ENCODE data around the gene AP2M1.

DNA sequence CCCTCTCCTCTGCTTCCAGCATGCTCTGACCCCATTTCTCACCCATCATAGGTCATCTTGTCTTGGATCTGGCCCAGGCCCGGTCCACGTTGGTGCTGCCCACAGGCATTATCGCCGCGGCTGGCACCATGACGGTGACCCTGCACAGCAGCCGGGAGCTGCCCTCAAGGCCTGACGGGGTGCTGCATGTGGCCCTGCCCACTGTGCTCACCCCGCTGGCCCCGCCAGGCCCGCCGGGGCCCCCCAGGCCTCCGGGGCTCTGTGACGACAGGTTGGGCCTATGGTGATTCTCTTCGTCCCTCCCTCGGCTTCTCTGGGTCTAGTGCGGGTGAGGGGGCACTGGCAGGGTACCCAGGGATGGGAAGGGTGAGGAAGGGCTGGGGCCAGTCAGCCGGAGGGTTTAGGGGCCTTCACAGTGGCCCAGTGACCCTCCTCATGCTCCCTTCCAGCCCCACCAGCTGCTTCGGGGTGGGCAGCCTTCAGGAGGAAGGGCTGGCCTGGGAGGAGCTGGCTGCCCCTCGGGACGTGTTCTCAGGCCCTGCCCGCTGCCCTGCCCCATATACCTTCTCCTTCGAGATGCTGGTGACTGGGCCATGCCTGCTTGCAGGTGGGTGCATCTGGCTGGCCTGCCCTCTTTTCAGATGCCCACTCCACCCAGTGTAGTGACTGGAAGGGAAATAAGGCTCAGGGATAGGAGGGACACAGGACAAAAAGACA, 58.6 kb downstream of the AP2M1 start:
- TF ChIP-seq CTCF (conservative IDR thresholded peaks at IDR 0.05; ENCODE audit: low read length) = no peak
- TF ChIP-seq EZH2phosphoT487 (IDR thresholded peaks at IDR 0.05; ENCODE audit: borderline replicate concordance, low read depth, low read length) = no peak
